ENCODE results near the gene PRDM16. TPM values are rescaled to one million over a fixed set of nuclear protein-coding genes. Genes with fewer than 3 reads are reported as not detected.

PRDM16 gene
- total RNA-seq, 1 experiment from 2014 or later = 6.1 TPM

DNA sequence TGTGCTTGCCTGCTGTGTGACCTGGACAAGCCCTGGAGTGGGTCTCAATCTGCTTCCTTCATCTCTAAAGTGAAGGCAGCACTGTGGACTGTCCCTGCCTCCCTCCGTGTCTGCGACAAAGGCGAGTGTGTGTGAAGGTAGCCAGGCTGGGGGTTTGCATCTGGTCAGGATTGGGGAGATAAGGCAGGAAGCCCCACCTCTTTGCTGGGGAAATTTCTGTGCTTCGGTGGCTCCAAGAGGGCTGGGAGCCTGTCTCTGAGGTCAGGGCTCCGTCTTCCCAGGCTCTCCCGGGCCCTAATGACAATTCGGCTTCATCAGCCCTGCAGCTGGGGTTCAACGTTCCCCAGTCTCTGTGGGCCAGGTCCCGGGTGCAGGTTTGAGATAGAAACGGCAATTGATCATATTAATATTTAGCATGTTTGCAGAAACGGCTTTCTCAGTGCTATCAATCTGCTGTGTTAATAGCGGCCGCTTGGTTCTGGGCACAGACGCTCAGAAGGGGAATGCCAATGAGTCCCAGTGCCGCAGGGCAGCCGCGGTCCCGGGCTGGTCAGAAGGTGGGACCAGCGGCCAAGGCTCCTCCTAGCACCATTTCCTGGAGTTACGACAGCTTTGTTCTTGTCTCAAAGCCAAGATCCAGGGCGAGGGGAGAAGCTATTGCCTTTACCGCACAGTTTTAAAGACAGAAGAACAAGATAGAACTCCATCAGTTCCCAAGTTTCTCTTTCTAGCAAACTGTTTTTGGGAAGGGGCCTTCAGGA, 105.7 kb downstream of the PRDM16 start:
- H3K9me3 ChIP-seq (ENCODE audit: control insufficient read depth in 1 of 2, insufficient read depth in 1 of 2, low read depth in 1 of 2, low read length in 2 of 2) = no peaks in the 10 kb centered on the region
- BruUV-seq (replicated peaks) = no TSS peak
- H4K20me1 ChIP-seq (ENCODE audit: insufficient read depth) = no peaks in the 10 kb centered on the region
- H2AFZ ChIP-seq (ENCODE audit: low read depth, low read length, poor library complexity, severe bottlenecking) = no peak overlapping the region
- H3K9ac ChIP-seq (ENCODE audit: low read length) = no peak overlapping the region
- POLR2A ChIA-PET = no interaction called here
- intact Hi-C loops (cut with micrococcal nuclease) = no loop called here
- no peak overlapping the region for H3K4me3 ChIP-seq (replicated peaks in 1 of 2; ENCODE audit: low read depth in 1 of 2, low read length in 2 of 2)
- no peaks in the 10 kb centered on the region for H3K4me1 ChIP-seq (ENCODE audit: control insufficient read depth in 1 of 2, insufficient read depth in 2 of 2, low read length in 2 of 2)
- CTCF ChIA-PET = no interaction called here
- RAD21 ChIA-PET (ENCODE audit: low non-redundant PET in 1 of 2, low total read pairs in 2 of 2, uncharacterized antibody in 2 of 2, unreplicated experiment in 2 of 2) = no interaction called here
- no peaks in the 10 kb centered on the region for H3K27me3 ChIP-seq (ENCODE audit: insufficient read depth, low read length)
- no peak overlapping the region for H3K27ac ChIP-seq (ENCODE audit: low read depth, low read length)
- no peak for DNase-seq (ENCODE audit: low read depth, low spot score)
- ATAC-seq = no peak
- TF ChIP-seq ELF1 (IDR thresholded peaks at IDR 0.05; ENCODE audit: borderline replicate concordance, low read depth) (no peak), SIN3A (IDR thresholded peaks at IDR 0.05; ENCODE audit: low read depth) (no peak), ZNF274 (IDR thresholded peaks at IDR 0.05; ENCODE audit: low read depth, low read length) (no peak), TCF7L2 (IDR thresholded peaks at IDR 0.05; ENCODE audit: borderline replicate concordance, extremely low read depth, insufficient read depth, insufficient read length) (no peak), POLR2AphosphoS5 (IDR thresholded peaks at IDR 0.05; ENCODE audit: low read depth, low read length) (no peak), SRF (IDR thresholded peaks at IDR 0.05; ENCODE audit: low read depth) (no peak), JUND (IDR thresholded peaks at IDR 0.05) (no peak), RAD21 (IDR thresholded peaks at IDR 0.05; ENCODE audit: low read depth) (no peak)
- TF ChIP-seq, protein P1, sequence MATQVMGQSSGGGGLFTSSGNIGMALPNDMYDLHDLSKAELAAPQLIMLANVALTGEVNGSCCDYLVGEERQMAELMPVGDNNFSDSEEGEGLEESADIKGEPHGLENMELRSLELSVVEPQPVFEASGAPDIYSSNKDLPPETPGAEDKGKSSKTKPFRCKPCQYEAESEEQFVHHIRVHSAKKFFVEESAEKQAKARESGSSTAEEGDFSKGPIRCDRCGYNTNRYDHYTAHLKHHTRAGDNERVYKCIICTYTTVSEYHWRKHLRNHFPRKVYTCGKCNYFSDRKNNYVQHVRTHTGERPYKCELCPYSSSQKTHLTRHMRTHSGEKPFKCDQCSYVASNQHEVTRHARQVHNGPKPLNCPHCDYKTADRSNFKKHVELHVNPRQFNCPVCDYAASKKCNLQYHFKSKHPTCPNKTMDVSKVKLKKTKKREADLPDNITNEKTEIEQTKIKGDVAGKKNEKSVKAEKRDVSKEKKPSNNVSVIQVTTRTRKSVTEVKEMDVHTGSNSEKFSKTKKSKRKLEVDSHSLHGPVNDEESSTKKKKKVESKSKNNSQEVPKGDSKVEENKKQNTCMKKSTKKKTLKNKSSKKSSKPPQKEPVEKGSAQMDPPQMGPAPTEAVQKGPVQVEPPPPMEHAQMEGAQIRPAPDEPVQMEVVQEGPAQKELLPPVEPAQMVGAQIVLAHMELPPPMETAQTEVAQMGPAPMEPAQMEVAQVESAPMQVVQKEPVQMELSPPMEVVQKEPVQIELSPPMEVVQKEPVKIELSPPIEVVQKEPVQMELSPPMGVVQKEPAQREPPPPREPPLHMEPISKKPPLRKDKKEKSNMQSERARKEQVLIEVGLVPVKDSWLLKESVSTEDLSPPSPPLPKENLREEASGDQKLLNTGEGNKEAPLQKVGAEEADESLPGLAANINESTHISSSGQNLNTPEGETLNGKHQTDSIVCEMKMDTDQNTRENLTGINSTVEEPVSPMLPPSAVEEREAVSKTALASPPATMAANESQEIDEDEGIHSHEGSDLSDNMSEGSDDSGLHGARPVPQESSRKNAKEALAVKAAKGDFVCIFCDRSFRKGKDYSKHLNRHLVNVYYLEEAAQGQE (IDR thresholded peaks at IDR 0.05; ENCODE audit: low read depth) = no peak
- TF ChIP-seq, protein P2, sequence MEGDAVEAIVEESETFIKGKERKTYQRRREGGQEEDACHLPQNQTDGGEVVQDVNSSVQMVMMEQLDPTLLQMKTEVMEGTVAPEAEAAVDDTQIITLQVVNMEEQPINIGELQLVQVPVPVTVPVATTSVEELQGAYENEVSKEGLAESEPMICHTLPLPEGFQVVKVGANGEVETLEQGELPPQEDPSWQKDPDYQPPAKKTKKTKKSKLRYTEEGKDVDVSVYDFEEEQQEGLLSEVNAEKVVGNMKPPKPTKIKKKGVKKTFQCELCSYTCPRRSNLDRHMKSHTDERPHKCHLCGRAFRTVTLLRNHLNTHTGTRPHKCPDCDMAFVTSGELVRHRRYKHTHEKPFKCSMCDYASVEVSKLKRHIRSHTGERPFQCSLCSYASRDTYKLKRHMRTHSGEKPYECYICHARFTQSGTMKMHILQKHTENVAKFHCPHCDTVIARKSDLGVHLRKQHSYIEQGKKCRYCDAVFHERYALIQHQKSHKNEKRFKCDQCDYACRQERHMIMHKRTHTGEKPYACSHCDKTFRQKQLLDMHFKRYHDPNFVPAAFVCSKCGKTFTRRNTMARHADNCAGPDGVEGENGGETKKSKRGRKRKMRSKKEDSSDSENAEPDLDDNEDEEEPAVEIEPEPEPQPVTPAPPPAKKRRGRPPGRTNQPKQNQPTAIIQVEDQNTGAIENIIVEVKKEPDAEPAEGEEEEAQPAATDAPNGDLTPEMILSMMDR (IDR thresholded peaks at IDR 0.05 in 2 of 3, conservative IDR thresholded peaks at IDR 0.05 in 1 of 3; ENCODE audit: borderline replicate concordance in 1 of 3, insufficient read depth in 1 of 3, low read depth in 2 of 3, low read length in 2 of 3) = no peak
- TF ChIP-seq, protein P3, sequence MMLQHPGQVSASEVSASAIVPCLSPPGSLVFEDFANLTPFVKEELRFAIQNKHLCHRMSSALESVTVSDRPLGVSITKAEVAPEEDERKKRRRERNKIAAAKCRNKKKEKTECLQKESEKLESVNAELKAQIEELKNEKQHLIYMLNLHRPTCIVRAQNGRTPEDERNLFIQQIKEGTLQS (IDR thresholded peaks at IDR 0.05) = no peak
- H3K79me2 ChIP-seq (ENCODE audit: insufficient read depth, low read length) = no peaks in the 10 kb centered on the region
- no peaks in the 10 kb centered on the region for H3K9me2 ChIP-seq (ENCODE audit: insufficient read depth)
- H3K36me3 ChIP-seq (ENCODE audit: control insufficient read depth in 1 of 2, insufficient read depth in 2 of 2, low read length in 2 of 2) = no peaks in the 10 kb centered on the region
- H3K4me2 ChIP-seq (ENCODE audit: low read length) = no peak overlapping the region
